SK-N-SH (cell line): ENCODE results near the gene PUDP. TPM values are rescaled to one million over a fixed set of nuclear protein-coding genes. Genes with fewer than 3 reads are reported as not detected.

Source experiments
- CTCF ChIA-PET: fragments of 300-600, 350-600 bp; formaldehyde crosslinking; extraction: SDS; loops from one replicate; lab custom pipeline; 2021; lab: Yijun Ruan, JAX
- POLR2A ChIA-PET: fragments of 350-600 bp; sonication (Branson Sonifier 250); formaldehyde crosslinking; extraction: SDS; loops from one replicate; lab custom pipeline; 2020; ENCODE audit warnings: antibody characterized with exemption, inconsistent platforms; lab: Yijun Ruan, JAX
- DNase-seq: peaks from one replicate; pipeline ENCODE4 v3.0.0; 2012
- H2AFZ ChIP-seq: fragments of 200-600 bp; sonication (generic); 2 replicates; pipeline ENCODE4 v1.8.1; 2016; ENCODE audit warnings: antibody characterized with exemption, mild to moderate bottlenecking, low read depth
- H3F3A ChIP-seq: fragments of 200-600 bp; sonication (generic); replicated peaks from 2 replicates; pipeline ENCODE3; 2016; ENCODE audit warnings: antibody characterized with exemption, mild to moderate bottlenecking; ENCODE audit not compliant: insufficient read depth
- H3K27ac ChIP-seq, 2 experiments: fragments of 200-500 bp in 1 of 2; fragments of 200-600 bp in 1 of 2; sonication (Bioruptor generic) in 1 of 2; sonication (generic), shearing (Covaris generic) in 1 of 2; 2 replicates each; pipeline versions ENCODE4 v1.5.1 to v1.6.1; 2014 to 2016; ENCODE audit warnings: low read depth in 2 of 2, inconsistent platforms in 1 of 2, low read length in 1 of 2, mild to moderate bottlenecking in 1 of 2, mixed read lengths in 1 of 2
- H3K27me3 ChIP-seq: fragments of 200-600 bp; sonication (generic), shearing (Covaris generic); 2 replicates; pipeline ENCODE4 v1.6.1; 2016; ENCODE audit warnings: mixed run types; ENCODE audit not compliant: insufficient read depth
- H3K36me3 ChIP-seq, 2 experiments: fragments of 200-500 bp in 1 of 2; fragments of 200-600 bp in 1 of 2; sonication (Bioruptor generic) in 1 of 2; sonication (generic) in 1 of 2; replicated peaks in 1 of 2; 2 replicates each; pipeline versions ENCODE3 to v1.5.1; 2014 to 2016; ENCODE audit warnings: low read length in 1 of 2, mild to moderate bottlenecking in 1 of 2; ENCODE audit not compliant: insufficient read depth in 2 of 2, control insufficient read depth in 1 of 2
- H3K4me1 ChIP-seq, 2 experiments: fragments of 200-500 bp in 1 of 2; fragments of 200-600 bp in 1 of 2; sonication (Bioruptor generic) in 1 of 2; sonication (generic), shearing (Covaris generic) in 1 of 2; 2 replicates each; pipeline versions ENCODE4 v1.5.1 to v1.6.1; 2014 to 2016; ENCODE audit warnings: low read depth in 1 of 2, low read length in 1 of 2, mixed run types in 1 of 2; ENCODE audit not compliant: insufficient read depth in 2 of 2, control insufficient read depth in 1 of 2
- H3K4me2 ChIP-seq: fragments of 200-600 bp; sonication (generic), shearing (Covaris generic); 2 replicates; pipeline ENCODE4 v1.6.1; 2017; ENCODE audit warnings: mixed run types
- H3K4me3 ChIP-seq, 2 experiments: fragments of 200-500 bp in 1 of 2; fragments of 200-600 bp in 1 of 2; sonication (Bioruptor generic) in 1 of 2; sonication (generic), shearing (Covaris generic) in 1 of 2; 2 replicates each; pipeline versions ENCODE4 v1.5.1 to v1.8.1; 2014 to 2016; ENCODE audit warnings: low read depth in 2 of 2, inconsistent platforms in 1 of 2, low read length in 1 of 2, mild to moderate bottlenecking in 1 of 2, mixed read lengths in 1 of 2, moderate library complexity in 1 of 2
- H3K79me2 ChIP-seq: fragments of 200-600 bp; sonication (generic); 2 replicates; pipeline ENCODE4 v1.8.1; 2017; ENCODE audit warnings: mild to moderate bottlenecking; ENCODE audit not compliant: insufficient read depth
- H3K9ac ChIP-seq: fragments of 200-600 bp; sonication (generic); 2 replicates; pipeline ENCODE4 v1.6.1; 2017; ENCODE audit warnings: mixed run types
- H3K9me2 ChIP-seq: fragments of 200-600 bp; sonication (generic); 2 replicates; pipeline ENCODE4 v1.6.1; 2017; ENCODE audit warnings: mixed run types
- H3K9me3 ChIP-seq: fragments of 200-600 bp; sonication (generic); 2 replicates; pipeline ENCODE4 v1.6.1; 2017; ENCODE audit warnings: mixed run types, mild to moderate bottlenecking, moderate library complexity
- H4K20me1 ChIP-seq: fragments of 200-600 bp; sonication (generic); 2 replicates; pipeline ENCODE4 v1.6.1; 2017; ENCODE audit warnings: mild to moderate bottlenecking, mixed run types; ENCODE audit not compliant: insufficient read depth
- CTCF ChIP-seq: fragments of 200-600 bp; sonication (generic); IDR thresholded peaks from 2 replicates; pipeline ENCODE4 v1.6.1; 2017; ENCODE audit warnings: antibody characterized with exemption, mild to moderate bottlenecking, moderate library complexity
- FOSL2 ChIP-seq: IDR thresholded peaks from 2 replicates; pipeline ENCODE4 v1.4.0; 2012; ENCODE audit warnings: low read depth, mild to moderate bottlenecking, moderate library complexity, borderline replicate concordance
- GABPA ChIP-seq: IDR thresholded peaks from 2 replicates; pipeline ENCODE4 v1.4.0; 2012; ENCODE audit warnings: low read depth, mild to moderate bottlenecking
- JUND ChIP-seq: IDR thresholded peaks from 2 replicates; pipeline ENCODE4 v1.4.0; 2012
- MAX ChIP-seq: IDR thresholded peaks from 2 replicates; pipeline ENCODE4 v1.4.0; 2012; ENCODE audit warnings: low read depth
- MXI1 ChIP-seq: IDR thresholded peaks from 2 replicates; pipeline ENCODE4 v1.6.1; 2012; ENCODE audit warnings: mild to moderate bottlenecking, low read depth, low read length, improper control_type of control experiment
- NFIC ChIP-seq: IDR thresholded peaks from 2 replicates; pipeline ENCODE4 v1.4.0; 2012; ENCODE audit warnings: borderline replicate concordance
- PBX3 ChIP-seq: IDR thresholded peaks from 2 replicates; pipeline ENCODE4; 2012
- RAD21 ChIP-seq: IDR thresholded peaks from 2 replicates; pipeline ENCODE4 v1.6.1; 2012; ENCODE audit warnings: mild to moderate bottlenecking, low read length
- REST ChIP-seq: IDR thresholded peaks from 2 replicates; pipeline ENCODE4 v1.6.1; 2012; ENCODE audit warnings: mild to moderate bottlenecking, low read depth, low read length, moderate library complexity
- RFX5 ChIP-seq: IDR thresholded peaks from 2 replicates; pipeline ENCODE4 v1.6.1; 2012; ENCODE audit warnings: mild to moderate bottlenecking, improper control_type of control experiment, low read length
- SIN3A ChIP-seq: IDR thresholded peaks from 2 replicates; pipeline ENCODE4 v1.6.1; 2012; ENCODE audit warnings: low read depth, mild to moderate bottlenecking, low read length, moderate library complexity, borderline replicate concordance
- ZBTB33 ChIP-seq: IDR thresholded peaks from 2 replicates; pipeline ENCODE4 v1.4.0; 2012; ENCODE audit warnings: low read depth, borderline replicate concordance
- WGBS: methylation state at CpG from one replicate; pipeline ENCODE4 v1.1.6; 2017; ENCODE audit warnings: low lambda C conversion rate; 5-methylcytosine and 5-hydroxymethylcytosine counted together
- polyA plus RNA-seq, 3 experiments: library from polyadenylated mRNA; depleted of rRNA; stranded (reverse); fragments of >200 nt; gene quantifications; 2 replicates each; pipeline ENCODE4 v1.2.3, GENCODE V29; 2012

The PUDP gene
- polyA plus RNA-seq, 1 of the 3 experiments (the other 2 are of a cell fraction), result 23.0 TPM

- CTCF ChIA-PET, result no interaction called here
These were observed 15.3 kb upstream of the PUDP start for GRCh38 chrX:7163146-7163677.

More at GRCh38 chrX:7163146-7163677, 15.3 kb upstream of the PUDP start:
- no peak overlapping the region for H3K9ac ChIP-seq
- H3K79me2 ChIP-seq, result no peaks in the 10 kb centered on the region
- no peak overlapping the region for H3K27ac ChIP-seq
- H4K20me1 ChIP-seq, result no peaks in the 10 kb centered on the region
- DNase-seq, result peak; percentile 21
- POLR2A ChIA-PET, result no interaction called here
- no peak overlapping the region for H3K4me2 ChIP-seq
- no peaks in the 10 kb centered on the region for H3K9me2 ChIP-seq
- no peaks in the 10 kb centered on the region; a peak in 1 of 4 replicates for H3K4me1 ChIP-seq
- no CpG with 5 or more reads among the region's 1 CpG for WGBS
- H3K36me3 ChIP-seq, result no peaks in the 10 kb centered on the region
- TF ChIP-seq CTCF, result no peak
- TF ChIP-seq GABPA, result no peak
- no peak for TF ChIP-seq RFX5
- TF ChIP-seq SIN3A, result no peak
- no peak for TF ChIP-seq RAD21
- TF ChIP-seq REST, result no peak
- no peak for TF ChIP-seq FOSL2
- TF ChIP-seq NFIC, result no peak
- no peak for TF ChIP-seq JUND
- TF ChIP-seq ZBTB33, result no peak
- no peak for TF ChIP-seq MXI1
- no peak for TF ChIP-seq MAX
- no peak for TF ChIP-seq PBX3
- H3K9me3 ChIP-seq, result no peaks in the 10 kb centered on the region
- H3F3A ChIP-seq, result no peaks in the 10 kb centered on the region
- H3K4me3 ChIP-seq, result no peak overlapping the region
- no peaks in the 10 kb centered on the region for H3K27me3 ChIP-seq
- no peak overlapping the region for H2AFZ ChIP-seq
